Adrenal gland (tissue), 5 donors: ENCODE results near the gene TRAF6.

Experiments
- CTCF ChIP-seq, 6 experiments: fragments of 450-650 bp in 4 of 6; fragments of 200-600 bp in 2 of 6; sonication (generic) in 1 of 6; IDR thresholded peaks; 1 replicate in 5 of 6; 2 replicates in 1 of 6; pipeline versions ENCODE4 v1.5.1 to v1.8.0; 2016 to 2021; ENCODE audit warnings: antibody characterized with exemption in 6 of 6, mild to moderate bottlenecking in 2 of 6, moderate library complexity in 1 of 6
- POLR2A ChIP-seq, 2 donors: fragments of 450-650 bp; IDR thresholded peaks; one replicate each; pipeline ENCODE4 v1.6.1; 2017; ENCODE audit warnings: antibody characterized with exemption in 2 of 2, mild to moderate bottlenecking in 2 of 2, moderate library complexity in 1 of 2
- donor health status: DM: no; HTN: no; CAD: no.

GRCh38 chr11:36478700-36479329 is 31.3 kb downstream of the TRAF6 start:
- TF ChIP-seq CTCF (IDR thresholded peaks at IDR 0.05), result peak; percentile 30 to 73 (median 62)
- no peak for TF ChIP-seq POLR2A (IDR thresholded peaks at IDR 0.05)
